Tibial nerve (tissue), 4 donors: ENCODE data around the gene FASN. TPM values are rescaled to one million over a fixed set of nuclear protein-coding genes. Genes with fewer than 3 reads are reported as not detected.
A peak's percentile ranks its signal among the peaks of the same experiment; 100 is the strongest.

Experiments
- DNase-seq, 2 donors: peaks; one replicate each; pipeline ENCODE4 v3.0.0-alpha.2; 2019; ENCODE audit warnings: low spot score in 2 of 2
- H3K27ac ChIP-seq, 4 donors: fragments of 200-600 bp; sonication (generic) in 3 of 4; one replicate each; pipeline ENCODE4 v1.5.1; 2017 to 2019; ENCODE audit warnings: mild to moderate bottlenecking in 1 of 4
- H3K27me3 ChIP-seq, 2 donors: fragments of 200-600 bp; sonication (generic) in 1 of 2; one replicate each; pipeline versions ENCODE4 v1.5.1 to v1.6.0; 2017 to 2019
- H3K36me3 ChIP-seq, 3 donors: fragments of 200-600 bp; sonication (generic); one replicate each; pipeline ENCODE4 v1.5.1; 2018 to 2019
- H3K4me1 ChIP-seq, 4 donors: fragments of 200-600 bp; sonication (generic) in 3 of 4; one replicate each; pipeline ENCODE4 v1.5.1; 2017 to 2019
- H3K4me3 ChIP-seq, 4 donors: fragments of 200-600 bp; sonication (generic) in 3 of 4; one replicate each; pipeline ENCODE4 v1.5.1; 2017 to 2019; ENCODE audit warnings: mild to moderate bottlenecking in 1 of 4, moderate library complexity in 1 of 4
- H3K9me3 ChIP-seq, 4 donors: fragments of 200-600 bp; sonication (generic) in 3 of 4; one replicate each; pipeline ENCODE4 v1.5.1; 2017 to 2019
- CTCF ChIP-seq, 5 experiments: fragments of 200-600 bp in 3 of 5; fragments of 450-650 bp in 2 of 5; sonication (generic) in 3 of 5; IDR thresholded peaks; one replicate each; pipeline ENCODE4 v1.5.1; 2016 to 2019; ENCODE audit warnings: antibody characterized with exemption in 5 of 5, mild to moderate bottlenecking in 3 of 5, moderate library complexity in 2 of 5
- EP300 ChIP-seq, 2 donors: sonication (generic); formaldehyde crosslinking; IDR thresholded peaks; one replicate each; pipeline ENCODE4 v1.6.1; 2017; ENCODE audit warnings: antibody characterized with exemption in 2 of 2, mild to moderate bottlenecking in 1 of 2
- POLR2A ChIP-seq, 2 donors: fragments of 450-650 bp; IDR thresholded peaks; one replicate each; pipeline ENCODE4 v1.6.1; 2017; ENCODE audit warnings: antibody characterized with exemption in 2 of 2, mild to moderate bottlenecking in 2 of 2, moderate library complexity in 2 of 2
- WGBS, 2 donors: methylation state at CpG; one replicate each; pipeline ENCODE4 v1.1.5; 2018; 5-methylcytosine and 5-hydroxymethylcytosine counted together
- total RNA-seq, 4 donors: library from RNA; depleted of rRNA; stranded (reverse); fragments of >200 nt; gene quantifications; one replicate each; pipeline ENCODE4 v1.1.0, GENCODE V29; 2016

Gene FASN
- total RNA-seq, 4 donors from 2014 or later, result 129 to 319 (median 160) TPM

DNA sequence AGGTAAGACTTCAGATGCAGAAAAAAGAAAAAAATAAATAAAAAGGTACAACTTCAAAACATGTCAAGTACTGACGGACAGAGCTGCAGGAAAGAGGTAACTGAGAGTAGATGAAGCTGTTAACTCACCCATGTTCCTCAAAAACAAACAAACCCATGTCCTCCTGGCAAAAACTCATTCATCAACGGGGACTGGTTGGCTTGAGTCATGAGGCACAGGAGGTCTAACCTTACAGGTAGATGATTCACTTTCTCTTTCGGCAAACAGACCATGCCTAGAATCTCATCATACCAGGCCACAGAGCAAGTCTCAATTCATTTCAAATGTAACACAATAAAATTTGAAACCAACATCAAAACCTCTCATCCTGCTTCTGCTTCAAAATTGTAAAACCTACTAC is 12.3 kb upstream of the FASN start:
- WGBS, 2 donors, result 70 to 84% methylated on average over 3 of the region's 3 CpGs
- no peaks in the 10 kb centered on the region for H3K27me3 ChIP-seq

DNA sequence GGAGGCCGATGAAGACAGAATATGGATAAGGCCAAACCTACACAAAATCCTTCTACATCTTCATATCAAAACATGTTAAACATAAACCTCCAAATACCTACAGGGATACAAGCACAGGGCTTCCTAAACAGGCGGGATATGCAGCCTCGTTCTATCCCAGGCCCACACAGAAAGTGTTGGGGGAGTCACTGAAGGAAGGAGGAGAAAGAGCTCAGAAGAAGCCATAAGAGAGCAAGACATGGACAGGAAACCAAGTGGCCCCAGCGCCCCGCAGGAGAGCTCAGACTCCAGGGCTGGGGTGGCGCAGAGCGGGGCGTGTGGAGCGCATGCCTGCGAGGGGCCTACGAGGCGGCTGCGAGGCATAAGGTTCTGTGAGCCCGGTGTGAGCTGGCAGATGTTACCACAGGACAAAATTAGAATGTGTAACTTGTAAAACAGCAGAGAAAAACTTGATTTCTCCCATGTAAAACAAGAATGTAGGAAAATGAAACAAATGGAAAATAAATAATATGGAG is 11.0 kb upstream of the FASN start:
- 89 to 92% methylated on average over 14 of the region's 14 CpGs for WGBS, 2 donors
- H3K36me3 ChIP-seq, result peaks cover 0 to 28% (median 0%) of the 10 kb centered on the region in 3 donors

More for the DNA sequence above, 12.3 kb upstream of the FASN start:
- no peak overlapping the region for H3K27ac ChIP-seq
- TF ChIP-seq POLR2A (IDR thresholded peaks at IDR 0.05) (no peak), CTCF (IDR thresholded peaks at IDR 0.05) (no peak), EP300 (IDR thresholded peaks at IDR 0.05) (no peak)
- no peaks in the 10 kb centered on the region for H3K9me3 ChIP-seq
- peaks cover 0 to 38% (median 0%) of the 10 kb centered on the region in 3 donors for H3K36me3 ChIP-seq
- DNase-seq, result no peak
- H3K4me1 ChIP-seq, result peaks cover 0 to 25% (median 19%) of the 10 kb centered on the region in 4 donors
- no peak overlapping the region for H3K4me3 ChIP-seq

GRCh38 chr17:82108496-82108945 is 10.5 kb upstream of the FASN start:
- Histone ChIP-seq H3K27me3 (no peaks in the 10 kb centered on the region), H3K9me3 (no peaks in the 10 kb centered on the region), H3K36me3 (peaks cover 0 to 23% (median 0%) of the 10 kb centered on the region in 3 donors), H3K27ac (peak overlapping the region in 1 of 4 donors; percentile 98), H3K4me3 (no peak overlapping the region), H3K4me1 (peaks cover 0 to 42% (median 28%) of the 10 kb centered on the region in 4 donors)
- TF ChIP-seq EP300 (IDR thresholded peaks at IDR 0.05) (no peak), POLR2A (IDR thresholded peaks at IDR 0.05) (no peak), CTCF (IDR thresholded peaks at IDR 0.05) (no peak)
- DNase-seq, result no peak
- WGBS, 2 donors, result 81 to 85% methylated on average over 19 of the region's 19 CpGs

More for the DNA sequence above, 11.0 kb upstream of the FASN start:
- Histone ChIP-seq H3K4me3 (no peak overlapping the region), H3K4me1 (peaks cover 0 to 37% (median 23%) of the 10 kb centered on the region in 4 donors), H3K27me3 (no peaks in the 10 kb centered on the region), H3K9me3 (no peaks in the 10 kb centered on the region), H3K27ac (no peak overlapping the region)
- no peak for DNase-seq
- TF ChIP-seq EP300 (IDR thresholded peaks at IDR 0.05), result no peak
- TF ChIP-seq POLR2A (IDR thresholded peaks at IDR 0.05), result no peak
- no peak for TF ChIP-seq CTCF (IDR thresholded peaks at IDR 0.05)

DNA sequence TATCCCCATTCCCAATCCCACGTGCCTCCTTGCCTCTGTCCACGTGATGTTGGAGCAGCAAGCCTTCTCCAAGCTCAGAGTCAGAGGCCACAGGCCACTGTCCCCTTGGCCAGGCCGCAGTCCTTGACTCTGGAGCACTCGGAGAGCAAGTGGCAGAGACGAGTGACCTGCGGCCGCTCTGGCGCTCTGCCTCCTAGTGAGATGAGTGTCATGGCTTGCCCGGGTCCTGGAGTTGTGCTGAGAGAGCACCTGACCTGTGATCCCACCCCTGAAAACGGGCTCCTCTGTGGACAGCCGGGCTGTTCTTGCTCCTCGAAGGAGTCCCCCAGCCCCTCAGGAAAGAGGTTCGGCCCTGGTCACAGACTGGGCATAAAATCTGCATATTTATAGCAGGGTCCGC is 10.0 kb upstream of the FASN start:
- TF ChIP-seq CTCF (IDR thresholded peaks at IDR 0.05) (no peak), EP300 (IDR thresholded peaks at IDR 0.05) (no peak), POLR2A (IDR thresholded peaks at IDR 0.05) (no peak)
- no peak for DNase-seq
- Histone ChIP-seq H3K4me3 (no peak overlapping the region), H3K9me3 (no peaks in the 10 kb centered on the region), H3K4me1 (peaks cover 0 to 47% (median 33%) of the 10 kb centered on the region in 4 donors), H3K27me3 (no peaks in the 10 kb centered on the region), H3K36me3 (peaks cover 0 to 18% (median 0%) of the 10 kb centered on the region in 3 donors), H3K27ac (peak overlapping the region in 1 of 4 donors; percentile 98)
- 62 to 67% methylated on average over 14 of the region's 14 CpGs for WGBS, 2 donors

DNA sequence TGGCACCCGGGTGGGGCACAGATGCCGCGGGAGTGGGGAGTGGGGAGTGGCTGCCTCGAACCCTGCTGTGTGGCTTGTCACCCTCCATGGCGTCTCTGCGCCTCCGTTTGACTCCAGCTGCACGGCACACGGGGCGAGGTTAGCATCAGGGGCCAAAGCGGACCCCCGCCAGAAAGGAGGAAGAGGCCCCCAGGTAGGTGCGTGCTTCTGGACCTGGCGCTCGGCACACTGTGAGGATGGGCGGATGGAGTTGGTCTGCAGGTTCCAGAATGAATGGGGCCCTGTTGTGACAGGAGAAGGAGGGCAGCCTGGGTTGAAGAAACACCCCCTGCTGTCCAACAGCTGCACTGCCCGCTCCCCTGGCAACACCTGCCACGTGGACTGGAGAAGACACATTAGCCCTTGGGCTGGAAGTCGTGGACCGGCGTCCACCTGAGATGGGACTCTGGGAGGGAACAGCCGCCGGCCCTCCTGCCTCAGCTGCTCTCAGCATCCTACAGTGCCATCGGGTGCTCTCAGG is 9.4 kb upstream of the FASN start:
- 86% methylated on average over 21 to 23 of the region's 24 CpGs for WGBS, 2 donors
- Histone ChIP-seq H3K27ac (peak overlapping the region in 2 of 4 donors; percentile 85 to 98), H3K27me3 (no peaks in the 10 kb centered on the region)

More for the DNA sequence above, 9.4 kb upstream of the FASN start:
- Histone ChIP-seq H3K4me1 (peaks cover 0 to 53% (median 37%) of the 10 kb centered on the region in 4 donors), H3K9me3 (no peaks in the 10 kb centered on the region), H3K36me3 (peaks cover 0 to 12% (median 0%) of the 10 kb centered on the region in 3 donors), H3K4me3 (no peak overlapping the region)
- no peak for DNase-seq
- TF ChIP-seq CTCF (IDR thresholded peaks at IDR 0.05) (no peak), POLR2A (IDR thresholded peaks at IDR 0.05) (no peak), EP300 (IDR thresholded peaks at IDR 0.05) (no peak)
